ENCODE results near the gene ELMO2.

DNA sequence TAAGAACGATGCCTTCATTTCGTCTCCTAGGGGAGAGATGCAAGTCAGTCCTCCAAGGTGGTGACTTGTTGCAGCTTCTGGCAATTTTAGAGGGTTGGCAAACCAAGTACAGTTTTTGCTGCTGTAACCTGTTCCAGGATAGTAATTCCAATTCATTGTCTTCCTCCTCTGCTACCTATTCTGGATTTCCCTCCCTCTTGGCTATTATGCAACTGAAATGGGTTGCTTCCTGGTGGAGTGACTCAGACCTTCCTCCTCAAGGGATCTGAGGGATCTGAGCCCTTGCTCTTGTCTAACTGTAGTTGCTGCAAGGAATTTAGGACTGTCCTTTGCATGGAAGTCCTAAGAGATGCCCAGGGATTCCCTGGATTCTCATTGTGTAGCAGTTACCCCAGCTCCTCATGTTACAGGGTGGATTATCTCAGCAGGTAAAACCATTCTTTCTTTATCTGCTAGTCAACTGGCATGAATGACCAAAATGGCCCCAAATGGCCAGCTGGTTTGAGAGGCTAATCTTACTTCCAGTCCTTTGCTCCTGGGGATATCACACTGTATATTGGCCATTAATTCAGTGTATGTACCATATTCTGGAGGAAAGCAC, 17.6 kb upstream of the ELMO2 start:
- no peak for TF ChIP-seq ZSCAN18 (CRISPR knock-in tag; IDR thresholded peaks at IDR 0.05)
- TF ChIP-seq NR2C2 (CRISPR knock-in tag; IDR thresholded peaks at IDR 0.05) = no peak
- no peak for TF ChIP-seq ZNF423 (CRISPR knock-in tag; IDR thresholded peaks at IDR 0.05)
- TF ChIP-seq, protein P1, sequence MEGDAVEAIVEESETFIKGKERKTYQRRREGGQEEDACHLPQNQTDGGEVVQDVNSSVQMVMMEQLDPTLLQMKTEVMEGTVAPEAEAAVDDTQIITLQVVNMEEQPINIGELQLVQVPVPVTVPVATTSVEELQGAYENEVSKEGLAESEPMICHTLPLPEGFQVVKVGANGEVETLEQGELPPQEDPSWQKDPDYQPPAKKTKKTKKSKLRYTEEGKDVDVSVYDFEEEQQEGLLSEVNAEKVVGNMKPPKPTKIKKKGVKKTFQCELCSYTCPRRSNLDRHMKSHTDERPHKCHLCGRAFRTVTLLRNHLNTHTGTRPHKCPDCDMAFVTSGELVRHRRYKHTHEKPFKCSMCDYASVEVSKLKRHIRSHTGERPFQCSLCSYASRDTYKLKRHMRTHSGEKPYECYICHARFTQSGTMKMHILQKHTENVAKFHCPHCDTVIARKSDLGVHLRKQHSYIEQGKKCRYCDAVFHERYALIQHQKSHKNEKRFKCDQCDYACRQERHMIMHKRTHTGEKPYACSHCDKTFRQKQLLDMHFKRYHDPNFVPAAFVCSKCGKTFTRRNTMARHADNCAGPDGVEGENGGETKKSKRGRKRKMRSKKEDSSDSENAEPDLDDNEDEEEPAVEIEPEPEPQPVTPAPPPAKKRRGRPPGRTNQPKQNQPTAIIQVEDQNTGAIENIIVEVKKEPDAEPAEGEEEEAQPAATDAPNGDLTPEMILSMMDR (IDR thresholded peaks at IDR 0.05) = no peak
- no peak for TF ChIP-seq JUN (CRISPR knock-in tag; IDR thresholded peaks at IDR 0.05)
- TF ChIP-seq, protein P2, sequence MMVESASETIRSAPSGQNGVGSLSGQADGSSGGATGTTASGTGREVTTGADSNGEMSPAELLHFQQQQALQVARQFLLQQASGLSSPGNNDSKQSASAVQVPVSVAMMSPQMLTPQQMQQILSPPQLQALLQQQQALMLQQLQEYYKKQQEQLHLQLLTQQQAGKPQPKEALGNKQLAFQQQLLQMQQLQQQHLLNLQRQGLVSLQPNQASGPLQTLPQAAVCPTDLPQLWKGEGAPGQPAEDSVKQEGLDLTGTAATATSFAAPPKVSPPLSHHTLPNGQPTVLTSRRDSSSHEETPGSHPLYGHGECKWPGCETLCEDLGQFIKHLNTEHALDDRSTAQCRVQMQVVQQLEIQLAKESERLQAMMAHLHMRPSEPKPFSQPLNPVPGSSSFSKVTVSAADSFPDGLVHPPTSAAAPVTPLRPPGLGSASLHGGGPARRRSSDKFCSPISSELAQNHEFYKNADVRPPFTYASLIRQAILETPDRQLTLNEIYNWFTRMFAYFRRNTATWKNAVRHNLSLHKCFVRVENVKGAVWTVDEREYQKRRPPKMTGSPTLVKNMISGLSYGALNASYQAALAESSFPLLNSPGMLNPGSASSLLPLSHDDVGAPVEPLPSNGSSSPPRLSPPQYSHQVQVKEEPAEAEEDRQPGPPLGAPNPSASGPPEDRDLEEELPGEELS (CRISPR knock-in tag; IDR thresholded peaks at IDR 0.05) = no peak
- no peak for TF ChIP-seq USF2 (CRISPR knock-in tag; IDR thresholded peaks at IDR 0.05)
- no peak for TF ChIP-seq ESRRA (CRISPR knock-in tag; IDR thresholded peaks at IDR 0.05; ENCODE audit: borderline replicate concordance)
